GF-D8 (cell line): ENCODE data around the gene MRPL4.
"Not testable (repeated sequence)": the region's sequence is repeated elsewhere in the genome, so short reads cannot be mapped to it uniquely, and the experiment has no call there.

ENCODE experiments used
- DNase-seq: peaks from one replicate; lab custom pipeline; 2025; lab: John Stamatoyannopoulos, UW

The MRPL4 gene

GRCh38 chr19:10262771-10263170 lies 10.8 kb downstream of the MRPL4 start:
- DNase-seq, result no peak

- no peak for DNase-seq
Observed at GRCh38 chr19:10266706-10267105, 14.7 kb downstream of the MRPL4 start.

- no peak for DNase-seq
Observed at GRCh38 chr19:10268071-10268470, 16.1 kb downstream of the MRPL4 start.

- DNase-seq, result peak; percentile 48
Observed at GRCh38 chr19:10269333-10270179, 17.5 kb downstream of the MRPL4 start.

GRCh38 chr19:10270180-10270615 lies 18.2 kb downstream of the MRPL4 start:
- DNase-seq, result peak; percentile 90

- peak; percentile 83 for DNase-seq
Observed at GRCh38 chr19:10270616-10271394, 18.8 kb downstream of the MRPL4 start, which contains the start of gene ICAM1. ICAM1 (plus strand) TSS chr19:10271120; CDS start chr19:10271160, 40 bp downstream.

GRCh38 chr19:10271543-10272086 lies 19.6 kb downstream of the MRPL4 start:
- peak; percentile 30 for DNase-seq

GRCh38 chr19:10274589-10274988 lies 22.6 kb downstream of the MRPL4 start:
- DNase-seq, result no peak

- DNase-seq, result no peak
Observed at GRCh38 chr19:10277795-10278589, 26.0 kb downstream of the MRPL4 start.

GRCh38 chr19:10278935-10279334 lies 26.9 kb downstream of the MRPL4 start:
- DNase-seq, result no peak

- DNase-seq, result peak; percentile 36
Observed at GRCh38 chr19:10279737-10280442, 27.9 kb downstream of the MRPL4 start.

GRCh38 chr19:10282043-10282442 lies 30.0 kb downstream of the MRPL4 start:
- DNase-seq, result not testable (repeated sequence)

GRCh38 chr19:10283301-10284064 lies 31.5 kb downstream of the MRPL4 start:
- no peak for DNase-seq

GRCh38 chr19:10284065-10284959 lies 32.3 kb downstream of the MRPL4 start:
- DNase-seq, result no peak

- DNase-seq, result no peak
Observed at GRCh38 chr19:10284960-10285278, 32.9 kb downstream of the MRPL4 start.

- DNase-seq, result no peak
Observed at GRCh38 chr19:10285393-10285792, 33.4 kb downstream of the MRPL4 start.

GRCh38 chr19:10286803-10287737 lies 35.1 kb downstream of the MRPL4 start, which contains the start of gene ICAM4:
ICAM4 (plus strand) TSS chr19:10286955; CDS start chr19:10287013, 58 bp downstream.
- peak; percentile 93 for DNase-seq

- DNase-seq, result peak; percentile 87
Observed at GRCh38 chr19:10288662-10289166, 36.7 kb downstream of the MRPL4 start.
